Calu3 (cell line): ENCODE results near the gene CASP9. TPM values are rescaled to one million over a fixed set of nuclear protein-coding genes. Genes with fewer than 3 reads are reported as not detected.

Source experiments
- BruUV-seq: library from RNA; stranded (reverse); fragments of 400-500 nt; replicated peaks from 2 replicates; lab custom pipeline; 2021; lab: Mats Ljungman, UMichigan
- CTCF ChIA-PET: fragments of 300-600 bp; sonication (Branson Sonifier 250); formaldehyde crosslinking; loops from one replicate; lab custom pipeline; 2022; ENCODE audit warnings: antibody characterized with exemption; lab: Charles Lee
- DNase-seq: peaks from one replicate; pipeline ENCODE4 v3.0.0; 2022
- H3K27ac Mint-ChIP-seq: one replicate; pipeline ENCODE4 v1.8.0; 2022; ENCODE audit warnings: mixed read lengths; ENCODE audit not compliant: unreplicated experiment
- H3K27me3 Mint-ChIP-seq: one replicate; pipeline ENCODE4 v1.8.0; 2022; ENCODE audit warnings: mixed read lengths; ENCODE audit not compliant: unreplicated experiment
- H3K36me3 Mint-ChIP-seq: one replicate; pipeline ENCODE4 v1.8.0; 2022; ENCODE audit warnings: mild to moderate bottlenecking, moderate library complexity, mixed read lengths; ENCODE audit not compliant: insufficient read depth, unreplicated experiment
- H3K4me1 Mint-ChIP-seq: one replicate; pipeline ENCODE4 v1.8.0; 2022; ENCODE audit warnings: mild to moderate bottlenecking, low read depth, mixed read lengths; ENCODE audit not compliant: unreplicated experiment
- H3K4me3 Mint-ChIP-seq: one replicate; pipeline ENCODE4 v1.8.0; 2022; ENCODE audit warnings: mild to moderate bottlenecking, low read depth, moderate library complexity, mixed read lengths; ENCODE audit not compliant: unreplicated experiment
- H3K9me3 Mint-ChIP-seq: one replicate; pipeline ENCODE4 v1.8.0; 2022; ENCODE audit warnings: low read depth, mixed read lengths; ENCODE audit not compliant: unreplicated experiment
- CTCF ChIP-seq: fragments of 200-600 bp; IDR thresholded peaks from one replicate; pipeline ENCODE4 v1.8.0; 2022; ENCODE audit warnings: antibody characterized with exemption; ENCODE audit not compliant: unreplicated experiment
- intact Hi-C: fragments of 100-400 bp; cut with micrococcal nuclease; formaldehyde crosslinking; loops from one replicate; pipeline ENCODE4 v1.10.0; 2022; ENCODE audit not compliant: unreplicated experiment
- total RNA-seq: library from RNA; stranded (reverse); gene quantifications from 2 replicates; pipeline ENCODE4 v1.2.3, GENCODE V29; 2022

The CASP9 gene
- total RNA-seq, 1 experiment from 2014 or later = 8.4 TPM

- CTCF ChIA-PET = no interaction called here
- intact Hi-C loops = no loop called here
- Mint-ChIP-seq H3K36me3 (no peaks in the 10 kb centered on the region), H3K9me3 (no peaks in the 10 kb centered on the region), H3K4me1 (no peaks in the 10 kb centered on the region), H3K27ac (no peak overlapping the region), H3K4me3 (no peak overlapping the region), H3K27me3 (peaks cover 27% of the 10 kb centered on the region)
- no peak for DNase-seq
- no TSS peak for BruUV-seq
- TF ChIP-seq CTCF = no peak
These were observed 75.0 kb downstream of the CASP9 start for GRCh38 chr1:15448877-15449462.

- intact Hi-C loops = no loop called here
- BruUV-seq = no TSS peak
- H3K27me3 Mint-ChIP-seq = peaks cover 27% of the 10 kb centered on the region
- CTCF ChIA-PET = no interaction called here
- no peaks in the 10 kb centered on the region for H3K36me3 Mint-ChIP-seq
- H3K4me1 Mint-ChIP-seq = no peaks in the 10 kb centered on the region
- no peaks in the 10 kb centered on the region for H3K9me3 Mint-ChIP-seq
- no peak for DNase-seq
- H3K27ac Mint-ChIP-seq = no peak overlapping the region
- H3K4me3 Mint-ChIP-seq = no peak overlapping the region
- no peak for TF ChIP-seq CTCF
These were observed 77.8 kb downstream of the CASP9 start for GRCh38 chr1:15446212-15446611.

- Mint-ChIP-seq H3K27me3 (peaks cover 27% of the 10 kb centered on the region), H3K27ac (no peak overlapping the region), H3K36me3 (no peaks in the 10 kb centered on the region), H3K4me3 (no peak overlapping the region), H3K4me1 (no peaks in the 10 kb centered on the region), H3K9me3 (no peaks in the 10 kb centered on the region)
- CTCF ChIA-PET = no interaction called here
- TF ChIP-seq CTCF = no peak
- intact Hi-C loops = no loop called here
- no TSS peak for BruUV-seq
- no peak for DNase-seq
These were observed 78.5 kb downstream of the CASP9 start for GRCh38 chr1:15445390-15446122.

GRCh38 chr1:15444468-15445389, 79.3 kb downstream of the CASP9 start:
- CTCF ChIA-PET = no interaction called here
- no peak for TF ChIP-seq CTCF
- Mint-ChIP-seq H3K9me3 (no peaks in the 10 kb centered on the region), H3K36me3 (no peaks in the 10 kb centered on the region), H3K4me3 (no peak overlapping the region), H3K4me1 (no peaks in the 10 kb centered on the region), H3K27ac (no peak overlapping the region), H3K27me3 (peaks cover 27% of the 10 kb centered on the region)
- intact Hi-C loops = no loop called here
- BruUV-seq = no TSS peak
- DNase-seq = no peak
